Skeletal muscle satellite cell (primary cell): ENCODE data around the gene LYG1.

Experiments used
- H3K27me3 ChIP-seq: 2 replicates; pipeline ENCODE4 v1.7.0; 2013; ENCODE audit warnings: low read length; ENCODE audit not compliant: control insufficient read depth, insufficient read depth
- H3K36me3 ChIP-seq: 2 replicates; pipeline ENCODE4 v1.7.0; 2013; ENCODE audit warnings: mild to moderate bottlenecking, control low read depth, low read length; ENCODE audit not compliant: insufficient read depth
- H3K4me1 ChIP-seq: 2 replicates; pipeline ENCODE4 v1.7.0; 2013; ENCODE audit warnings: low read length; ENCODE audit not compliant: control insufficient read depth, insufficient read depth
- H3K4me2 ChIP-seq: 2 replicates; pipeline ENCODE4 v1.7.0; 2013; ENCODE audit warnings: mild to moderate bottlenecking, low read length
- H3K4me3 ChIP-seq: 2 replicates; pipeline ENCODE4 v1.7.0; 2013; ENCODE audit warnings: low read length
- H3K9ac ChIP-seq: 2 replicates; pipeline ENCODE4 v1.7.0; 2013; ENCODE audit warnings: mild to moderate bottlenecking, low read depth, low read length, moderate library complexity
- H3K9me3 ChIP-seq: replicated peaks from 2 replicates; pipeline ENCODE4 v1.7.0; 2013; ENCODE audit warnings: mild to moderate bottlenecking, control low read depth, low read length

Gene LYG1

GRCh38 chr2:99260184-99260583 lies 40.8 kb downstream of the LYG1 start:
- Histone ChIP-seq H3K9ac (no peak overlapping the region), H3K4me3 (no peak overlapping the region), H3K36me3 (no peaks in the 10 kb centered on the region), H3K4me2 (no peak overlapping the region), H3K27me3 (no peaks in the 10 kb centered on the region), H3K9me3 (no peaks in the 10 kb centered on the region), H3K4me1 (no peaks in the 10 kb centered on the region)

- Histone ChIP-seq H3K4me3 (no peak overlapping the region), H3K4me1 (no peaks in the 10 kb centered on the region), H3K9me3 (no peaks in the 10 kb centered on the region), H3K36me3 (no peaks in the 10 kb centered on the region), H3K27me3 (no peaks in the 10 kb centered on the region), H3K4me2 (no peak overlapping the region), H3K9ac (no peak overlapping the region)
Observed at GRCh38 chr2:99259465-99259864, 41.5 kb downstream of the LYG1 start.

- Histone ChIP-seq H3K4me3 (no peak overlapping the region), H3K27me3 (no peaks in the 10 kb centered on the region), H3K36me3 (no peaks in the 10 kb centered on the region), H3K9ac (no peak overlapping the region), H3K9me3 (no peaks in the 10 kb centered on the region), H3K4me2 (no peak overlapping the region), H3K4me1 (no peaks in the 10 kb centered on the region)
Observed at GRCh38 chr2:99256677-99257076, 44.3 kb downstream of the LYG1 start.

GRCh38 chr2:99255491-99256318 lies 45.3 kb downstream of the LYG1 start, which contains the start of gene LYG2:
TSS of gene LYG2 (minus strand) at chr2:99255666. CDS start at chr2:99254260, 1,406 bp downstream.
- no peak within 1 kb of the TSS for H3K4me3 ChIP-seq
- H3K4me2 ChIP-seq, result no peak within 1 kb of the TSS
- H3K36me3 ChIP-seq, result no peaks in the 10 kb centered on the region
- no peaks in the 10 kb centered on the region for H3K4me1 ChIP-seq
- H3K9me3 ChIP-seq, result no peaks in the 10 kb centered on the region
- H3K27me3 ChIP-seq, result no peaks in the 10 kb centered on the region
- H3K9ac ChIP-seq, result no peak within 1 kb of the TSS

GRCh38 chr2:99249951-99250350 lies 51.0 kb downstream of the LYG1 start:
- Histone ChIP-seq H3K27me3 (no peaks in the 10 kb centered on the region), H3K4me3 (no peak overlapping the region), H3K9ac (no peak overlapping the region), H3K4me1 (no peaks in the 10 kb centered on the region), H3K4me2 (no peak overlapping the region), H3K36me3 (no peaks in the 10 kb centered on the region), H3K9me3 (no peaks in the 10 kb centered on the region)

GRCh38 chr2:99242151-99242550 lies 58.8 kb downstream of the LYG1 start:
- Histone ChIP-seq H3K4me1 (no peaks in the 10 kb centered on the region), H3K9ac (no peak overlapping the region), H3K4me2 (no peak overlapping the region), H3K36me3 (no peaks in the 10 kb centered on the region), H3K4me3 (no peak overlapping the region), H3K9me3 (no peaks in the 10 kb centered on the region), H3K27me3 (no peaks in the 10 kb centered on the region)

GRCh38 chr2:99240431-99240830 lies 60.6 kb downstream of the LYG1 start:
- Histone ChIP-seq H3K36me3 (no peaks in the 10 kb centered on the region), H3K4me3 (no peak overlapping the region)

GRCh38 chr2:99238599-99238998 lies 62.4 kb downstream of the LYG1 start:
- Histone ChIP-seq H3K36me3 (no peaks in the 10 kb centered on the region), H3K4me2 (no peak overlapping the region), H3K4me3 (no peak overlapping the region), H3K27me3 (no peaks in the 10 kb centered on the region), H3K9ac (no peak overlapping the region), H3K9me3 (no peaks in the 10 kb centered on the region), H3K4me1 (no peaks in the 10 kb centered on the region)

More at GRCh38 chr2:99240431-99240830, 60.6 kb downstream of the LYG1 start:
- Histone ChIP-seq H3K9me3 (no peaks in the 10 kb centered on the region), H3K4me1 (no peaks in the 10 kb centered on the region), H3K4me2 (no peak overlapping the region), H3K9ac (no peak overlapping the region), H3K27me3 (no peaks in the 10 kb centered on the region)
